ENCODE data around the gene ETF1. TPM values are rescaled to one million over a fixed set of nuclear protein-coding genes. Genes with fewer than 3 reads are reported as not detected.
"Not testable (repeated sequence)": the region's sequence is repeated elsewhere in the genome, so short reads cannot be mapped to it uniquely, and the experiment has no call there.

Gene ETF1
- total RNA-seq, 2 donors from 2014 or later: 81.5 to 96.2 TPM

- H3K27ac ChIP-seq: no peak overlapping the region
- no peak overlapping the region for H3K4me3 ChIP-seq
- no peaks in the 10 kb centered on the region for H3K9me3 ChIP-seq
- no peak overlapping the region for H3K9ac ChIP-seq (ENCODE audit: low read depth in 2 of 2, low read length in 2 of 2)
- intact Hi-C loops (cut with DNase I): no loop called here
- no peak for TF ChIP-seq CTCF (IDR thresholded peaks at IDR 0.05)
- H3K27me3 ChIP-seq: no peaks in the 10 kb centered on the region
- peaks cover 5% of the 10 kb centered on the region for H3K36me3 ChIP-seq
- no peak for DNase-seq
- H3K4me1 ChIP-seq: no peaks in the 10 kb centered on the region
Observed at GRCh38 chr5:138515556-138516245, 27.3 kb downstream of the ETF1 start.

- Histone ChIP-seq H3K4me3 (no peak overlapping the region), H3K27ac (no peak overlapping the region), H3K27me3 (no peaks in the 10 kb centered on the region), H3K36me3 (peaks cover 5% of the 10 kb centered on the region), H3K9me3 (no peaks in the 10 kb centered on the region), H3K9ac (ENCODE audit: low read depth in 2 of 2, low read length in 2 of 2) (no peak overlapping the region), H3K4me1 (no peaks in the 10 kb centered on the region)
- intact Hi-C loops (cut with DNase I): no loop called here
- no peak for DNase-seq
- no peak for TF ChIP-seq CTCF (IDR thresholded peaks at IDR 0.05)
Observed at GRCh38 chr5:138514021-138514420, 29.0 kb downstream of the ETF1 start.

- Histone ChIP-seq H3K9ac (ENCODE audit: low read depth in 2 of 2, low read length in 2 of 2) (no peak overlapping the region), H3K27ac (no peak overlapping the region), H3K4me1 (no peaks in the 10 kb centered on the region), H3K4me3 (no peak overlapping the region), H3K27me3 (no peaks in the 10 kb centered on the region), H3K9me3 (no peaks in the 10 kb centered on the region), H3K36me3 (no peaks in the 10 kb centered on the region)
- no peak for TF ChIP-seq CTCF (IDR thresholded peaks at IDR 0.05)
- intact Hi-C loops (cut with DNase I): no loop called here
- DNase-seq: no peak
Observed at GRCh38 chr5:138508958-138509357, 34.1 kb downstream of the ETF1 start.

GRCh38 chr5:138507485-138507884, 35.6 kb downstream of the ETF1 start:
- H3K36me3 ChIP-seq; intact Hi-C loops (cut with DNase I); H3K27ac ChIP-seq; H3K4me1 ChIP-seq; DNase-seq; H3K4me3 ChIP-seq; H3K9ac ChIP-seq (ENCODE audit: low read depth in 2 of 2, low read length in 2 of 2); H3K27me3 ChIP-seq; H3K9me3 ChIP-seq: not testable (repeated sequence)

GRCh38 chr5:138506370-138507306, 36.4 kb downstream of the ETF1 start:
- H3K4me3 ChIP-seq: no peak overlapping the region
- no peaks in the 10 kb centered on the region for H3K9me3 ChIP-seq
- no peak for TF ChIP-seq CTCF (IDR thresholded peaks at IDR 0.05)
- no peak for DNase-seq
- no peak overlapping the region for H3K9ac ChIP-seq (ENCODE audit: low read depth in 2 of 2, low read length in 2 of 2)
- no peaks in the 10 kb centered on the region for H3K27me3 ChIP-seq
- no peak overlapping the region for H3K27ac ChIP-seq
- no peaks in the 10 kb centered on the region for H3K4me1 ChIP-seq
- intact Hi-C loops (cut with DNase I): no loop called here
- no peaks in the 10 kb centered on the region for H3K36me3 ChIP-seq
